Gastroesophageal sphincter (tissue), 4 donors: ENCODE results near the gene PAQR6. TPM values are rescaled to one million over a fixed set of nuclear protein-coding genes. Genes with fewer than 3 reads are reported as not detected.

Experiments used
- ATAC-seq: fragments of 150-250 bp; one replicate; pipeline ENCODE4 v1.9.1; 2016; ENCODE audit warnings: mild to moderate bottlenecking, moderate library complexity
- H3K27ac ChIP-seq, 4 donors: fragments of 200-600 bp; sonication (generic) in 3 of 4; 1 replicate in 3 of 4; 2 replicates in 1 of 4; pipeline ENCODE4 v1.5.1; 2016 to 2019
- H3K27me3 ChIP-seq: fragments of 200-600 bp; sonication (generic); one replicate; pipeline ENCODE4 v1.5.1; 2019
- H3K36me3 ChIP-seq, 2 donors: fragments of 200-600 bp; sonication (generic); one replicate each; pipeline ENCODE4 v1.5.1; 2019; ENCODE audit warnings: control low read depth in 1 of 2
- H3K4me1 ChIP-seq, 3 donors: fragments of 200-600 bp; sonication (generic); 1 replicate in 2 of 3; 2 replicates in 1 of 3; pipeline ENCODE4 v1.5.1; 2016 to 2019; ENCODE audit warnings: control low read depth in 2 of 3
- H3K4me3 ChIP-seq, 2 donors: fragments of 200-600 bp; sonication (generic); one replicate each; pipeline ENCODE4 v1.5.1; 2019; ENCODE audit warnings: mild to moderate bottlenecking in 1 of 2, moderate library complexity in 1 of 2
- H3K9me3 ChIP-seq, 3 donors: fragments of 200-600 bp; sonication (generic); one replicate each; pipeline ENCODE4 v1.5.1; 2017 to 2019; ENCODE audit warnings: control low read depth in 2 of 3
- CTCF ChIP-seq, 4 experiments: fragments of 200-600 bp in 2 of 4; fragments of 450-650 bp in 2 of 4; sonication (generic) in 1 of 4; IDR thresholded peaks; one replicate each; pipeline ENCODE4 v1.5.1; 2017 to 2019; ENCODE audit warnings: antibody characterized with exemption in 4 of 4, mild to moderate bottlenecking in 2 of 4, moderate library complexity in 2 of 4
- EP300 ChIP-seq: sonication (generic); formaldehyde crosslinking; IDR thresholded peaks from one replicate; pipeline ENCODE4 v1.6.1; 2017; ENCODE audit warnings: antibody characterized with exemption, mild to moderate bottlenecking
- POLR2A ChIP-seq, 2 donors: fragments of 450-650 bp; IDR thresholded peaks; one replicate each; pipeline ENCODE4 v1.6.1; 2017; ENCODE audit warnings: antibody characterized with exemption in 2 of 2, mild to moderate bottlenecking in 2 of 2, moderate library complexity in 1 of 2
- POLR2AphosphoS5 ChIP-seq: sonication (generic); formaldehyde crosslinking; IDR thresholded peaks from one replicate; pipeline ENCODE4 v1.6.1; 2017; ENCODE audit warnings: antibody characterized with exemption
- WGBS, 2 donors: methylation state at CpG; one replicate each; pipeline ENCODE4 v1.1.5; 2018; ENCODE audit warnings: low coverage in 1 of 2; 5-methylcytosine and 5-hydroxymethylcytosine counted together
- total RNA-seq, 4 donors: library from RNA; depleted of rRNA; stranded (reverse); fragments of >200 nt; gene quantifications; one replicate each; pipeline ENCODE4 v1.1.0, GENCODE V29; 2016

The PAQR6 gene
- total RNA-seq, 4 donors from 2014 or later, result 1.2 to 3.4 (median 1.6) TPM

- ATAC-seq, result no peak
- H3K27ac ChIP-seq, result no peak overlapping the region
- H3K36me3 ChIP-seq, result peaks cover 7 to 100% of the 10 kb centered on the region in 2 donors
- 71 to 94% methylated on average over 2 of the region's 3 CpGs for WGBS, 2 donors
- no peaks in the 10 kb centered on the region for H3K4me1 ChIP-seq
- no peaks in the 10 kb centered on the region for H3K27me3 ChIP-seq
- H3K9me3 ChIP-seq, result no peaks in the 10 kb centered on the region
- no peak overlapping the region for H3K4me3 ChIP-seq
- no peak for TF ChIP-seq POLR2AphosphoS5
- no peak for TF ChIP-seq CTCF (IDR thresholded peaks at IDR 0.05)
- TF ChIP-seq POLR2A (IDR thresholded peaks at IDR 0.05), result no peak
- no peak for TF ChIP-seq EP300
Observed at GRCh38 chr1:156270314-156270713, 22.5 kb upstream of the PAQR6 start.

- 59 to 77% methylated on average over 3 to 4 of the region's 4 CpGs for WGBS, 2 donors
- H3K9me3 ChIP-seq, result no peaks in the 10 kb centered on the region
- peaks cover 7 to 99% of the 10 kb centered on the region in 2 donors for H3K36me3 ChIP-seq
- no peak for ATAC-seq
- TF ChIP-seq CTCF (IDR thresholded peaks at IDR 0.05) (no peak), EP300 (no peak), POLR2AphosphoS5 (no peak), POLR2A (IDR thresholded peaks at IDR 0.05) (no peak)
- no peaks in the 10 kb centered on the region for H3K4me1 ChIP-seq
- no peak overlapping the region for H3K4me3 ChIP-seq
- no peaks in the 10 kb centered on the region for H3K27me3 ChIP-seq
- H3K27ac ChIP-seq, result no peak overlapping the region
Observed at GRCh38 chr1:156268336-156268735, 20.5 kb upstream of the PAQR6 start.

- ATAC-seq, result no peak
- 89% methylated on average over 5 of the region's 13 CpGs; no CpG with 5 or more reads in 1 of the 2 donors for WGBS, 2 donors
- H3K9me3 ChIP-seq, result no peaks in the 10 kb centered on the region
- peaks cover 7 to 99% of the 10 kb centered on the region in 2 donors for H3K36me3 ChIP-seq
- no peaks in the 10 kb centered on the region for H3K4me1 ChIP-seq
- no peak for TF ChIP-seq POLR2A (IDR thresholded peaks at IDR 0.05)
- TF ChIP-seq CTCF (IDR thresholded peaks at IDR 0.05), result no peak
- no peak for TF ChIP-seq POLR2AphosphoS5
- no peak for TF ChIP-seq EP300
- no peaks in the 10 kb centered on the region for H3K27me3 ChIP-seq
- no peak overlapping the region for H3K4me3 ChIP-seq
- H3K27ac ChIP-seq, result no peak overlapping the region
Observed at GRCh38 chr1:156266051-156266450, 18.2 kb upstream of the PAQR6 start.

GRCh38 chr1:156263288-156263655 lies 15.4 kb upstream of the PAQR6 start:
- no peak for ATAC-seq
- Histone ChIP-seq H3K9me3 (no peaks in the 10 kb centered on the region), H3K4me3 (no peak overlapping the region), H3K4me1 (no peaks in the 10 kb centered on the region), H3K27ac (peak overlapping the region in 1 of 4 donors; percentile 2), H3K36me3 (peaks cover 20 to 99% of the 10 kb centered on the region in 2 donors), H3K27me3 (no peaks in the 10 kb centered on the region)
- 88% methylated on average over 4 of the region's 9 CpGs; no CpG with 5 or more reads in 1 of the 2 donors for WGBS, 2 donors
- TF ChIP-seq POLR2AphosphoS5 (no peak), POLR2A (IDR thresholded peaks at IDR 0.05) (no peak), EP300 (no peak), CTCF (IDR thresholded peaks at IDR 0.05) (no peak)

- H3K4me1 ChIP-seq, result no peaks in the 10 kb centered on the region
- WGBS, 2 donors, result 61 to 62% methylated on average over 7 of the region's 9 CpGs
- peaks cover 22 to 99% of the 10 kb centered on the region in 2 donors for H3K36me3 ChIP-seq
- H3K27me3 ChIP-seq, result no peaks in the 10 kb centered on the region
- ATAC-seq, result no peak
- TF ChIP-seq POLR2AphosphoS5, result no peak
- no peak for TF ChIP-seq EP300
- no peak for TF ChIP-seq POLR2A (IDR thresholded peaks at IDR 0.05)
- TF ChIP-seq CTCF (IDR thresholded peaks at IDR 0.05), result no peak
- H3K4me3 ChIP-seq, result no peak overlapping the region
- H3K9me3 ChIP-seq, result no peaks in the 10 kb centered on the region
- peak overlapping the region in 1 of 4 donors; percentile 11 for H3K27ac ChIP-seq
Observed at GRCh38 chr1:156262461-156263287, 14.8 kb upstream of the PAQR6 start.
